ENCODE results near the gene DCUN1D2. TPM values are rescaled to one million over a fixed set of nuclear protein-coding genes. Genes with fewer than 3 reads are reported as not detected.
A peak's percentile ranks its signal among the peaks of the same experiment; 100 is the strongest.
"Not testable (repeated sequence)": the region's sequence is repeated elsewhere in the genome, so short reads cannot be mapped to it uniquely, and the experiment has no call there.

DCUN1D2 gene
- total and polyA plus RNA-seq, 3 experiments from 2014 or later = 8.8 to 16.8 (median 16.2) TPM

- DNase-seq = no peak
- Histone ChIP-seq H3K27ac (ENCODE audit: low read depth, low read length) (no peak overlapping the region), H3K4me1 (ENCODE audit: insufficient read depth, low read length) (no peaks in the 10 kb centered on the region), H3K4me3 (ENCODE audit: low read length) (no peak overlapping the region), H3K9me3 (ENCODE audit: low read length) (no peaks in the 10 kb centered on the region), H3K36me3 (ENCODE audit: insufficient read depth, low read length) (no peaks in the 10 kb centered on the region), H3K27me3 (ENCODE audit: insufficient read depth, low read length, poor library complexity, severe bottlenecking) (no peaks in the 10 kb centered on the region)
- Mint-ChIP-seq H3K9me3 (peaks cover 0 to 2% (median 0%) of the 10 kb centered on the region in 5 donors), H3K27me3 (no peaks in the 10 kb centered on the region), H3K4me3 (no peak overlapping the region), H3K27ac (peak overlapping the region in 1 of 8 donors; percentile 50), H3K4me1 (peaks cover 0 to 10% (median 0%) of the 10 kb centered on the region in 3 donors), H3K36me3 (peaks cover 3 to 8% (median 4%) of the 10 kb centered on the region in 3 donors)
- POLR2A ChIA-PET = no interaction called here
- CTCF ChIA-PET = no interaction called here
Observed at GRCh38 chr13:113442985-113443362, 47.5 kb downstream of the DCUN1D2 start.

- Mint-ChIP-seq H3K9me3 (peaks cover 0 to 2% (median 0%) of the 10 kb centered on the region in 5 donors), H3K27me3 (no peaks in the 10 kb centered on the region), H3K36me3 (peaks cover 3 to 8% (median 4%) of the 10 kb centered on the region in 3 donors), H3K27ac (no peak overlapping the region), H3K4me3 (no peak overlapping the region), H3K4me1 (peaks cover 0 to 10% (median 0%) of the 10 kb centered on the region in 3 donors)
- Histone ChIP-seq H3K36me3 (ENCODE audit: insufficient read depth, low read length) (no peaks in the 10 kb centered on the region), H3K9me3 (ENCODE audit: low read length) (no peaks in the 10 kb centered on the region), H3K4me3 (ENCODE audit: low read length) (no peak overlapping the region), H3K27ac (ENCODE audit: low read depth, low read length) (no peak overlapping the region), H3K27me3 (ENCODE audit: insufficient read depth, low read length, poor library complexity, severe bottlenecking) (no peaks in the 10 kb centered on the region), H3K4me1 (ENCODE audit: insufficient read depth, low read length) (no peaks in the 10 kb centered on the region)
- DNase-seq = no peak
- POLR2A ChIA-PET = no interaction called here
- CTCF ChIA-PET = no interaction called here
Observed at GRCh38 chr13:113442354-113442984, 48.0 kb downstream of the DCUN1D2 start.

- no peaks in the 10 kb centered on the region for H3K9me3 ChIP-seq (ENCODE audit: low read length)
- peaks cover 3 to 8% (median 4%) of the 10 kb centered on the region in 3 donors for H3K36me3 Mint-ChIP-seq
- no peaks in the 10 kb centered on the region for H3K27me3 ChIP-seq (ENCODE audit: insufficient read depth, low read length, poor library complexity, severe bottlenecking)
- peaks cover 0 to 10% (median 0%) of the 10 kb centered on the region in 3 donors for H3K4me1 Mint-ChIP-seq
- H3K4me1 ChIP-seq (ENCODE audit: insufficient read depth, low read length) = no peaks in the 10 kb centered on the region
- no peak for DNase-seq
- no peaks in the 10 kb centered on the region for H3K36me3 ChIP-seq (ENCODE audit: insufficient read depth, low read length)
- peaks cover 0 to 2% (median 0%) of the 10 kb centered on the region in 5 donors for H3K9me3 Mint-ChIP-seq
- no peak overlapping the region for H3K27ac ChIP-seq (ENCODE audit: low read depth, low read length)
- ChIA-PET CTCF (no interaction called here), POLR2A (no interaction called here)
- no peak overlapping the region for H3K4me3 Mint-ChIP-seq
- H3K4me3 ChIP-seq (ENCODE audit: low read length) = no peak overlapping the region
- H3K27ac Mint-ChIP-seq = peak overlapping the region in 1 of 8 donors; percentile 19
- H3K27me3 Mint-ChIP-seq = no peaks in the 10 kb centered on the region
Observed at GRCh38 chr13:113441661-113442060, 48.9 kb downstream of the DCUN1D2 start.

- H3K27me3 ChIP-seq (ENCODE audit: insufficient read depth, low read length, poor library complexity, severe bottlenecking) = no peaks in the 10 kb centered on the region
- ChIA-PET POLR2A (no interaction called here), CTCF (no interaction called here)
- H3K4me1 Mint-ChIP-seq = no peaks in the 10 kb centered on the region
- no peaks in the 10 kb centered on the region for H3K9me3 ChIP-seq (ENCODE audit: low read length)
- no peak overlapping the region for H3K4me3 ChIP-seq (ENCODE audit: low read length)
- no peaks in the 10 kb centered on the region for H3K27me3 Mint-ChIP-seq
- H3K9me3 Mint-ChIP-seq = peaks cover 0 to 2% (median 0%) of the 10 kb centered on the region in 5 donors
- H3K4me1 ChIP-seq (ENCODE audit: insufficient read depth, low read length) = no peaks in the 10 kb centered on the region
- DNase-seq = no peak
- H3K4me3 Mint-ChIP-seq = no peak overlapping the region
- no peaks in the 10 kb centered on the region for H3K36me3 ChIP-seq (ENCODE audit: insufficient read depth, low read length)
- peaks cover 0 to 2% (median under 1%) of the 10 kb centered on the region in 3 donors for H3K36me3 Mint-ChIP-seq
- no peak overlapping the region for H3K27ac ChIP-seq (ENCODE audit: low read depth, low read length)
- no peak overlapping the region for H3K27ac Mint-ChIP-seq
Observed at GRCh38 chr13:113437408-113438010, 53.0 kb downstream of the DCUN1D2 start.

- H3K4me3 ChIP-seq (ENCODE audit: low read length); CTCF ChIA-PET; H3K36me3 Mint-ChIP-seq; H3K27me3 ChIP-seq (ENCODE audit: insufficient read depth, low read length, poor library complexity, severe bottlenecking); H3K27ac ChIP-seq (ENCODE audit: low read depth, low read length); H3K9me3 Mint-ChIP-seq; H3K9me3 ChIP-seq (ENCODE audit: low read length); H3K27me3 Mint-ChIP-seq; POLR2A ChIA-PET; H3K4me3 Mint-ChIP-seq; H3K36me3 ChIP-seq (ENCODE audit: insufficient read depth, low read length); H3K27ac Mint-ChIP-seq; H3K4me1 Mint-ChIP-seq; H3K4me1 ChIP-seq (ENCODE audit: insufficient read depth, low read length): not testable (repeated sequence)
- DNase-seq = peak in 1 of 5 donors; percentile 26
Observed at GRCh38 chr13:113436866-113437265, 53.6 kb downstream of the DCUN1D2 start.

GRCh38 chr13:113435907-113436306, 54.6 kb downstream of the DCUN1D2 start:
- H3K27ac Mint-ChIP-seq; H3K4me1 Mint-ChIP-seq; POLR2A ChIA-PET; H3K9me3 Mint-ChIP-seq; H3K4me1 ChIP-seq (ENCODE audit: insufficient read depth, low read length); H3K4me3 ChIP-seq (ENCODE audit: low read length); H3K27me3 ChIP-seq (ENCODE audit: insufficient read depth, low read length, poor library complexity, severe bottlenecking); H3K27me3 Mint-ChIP-seq; H3K36me3 Mint-ChIP-seq; H3K36me3 ChIP-seq (ENCODE audit: insufficient read depth, low read length); H3K27ac ChIP-seq (ENCODE audit: low read depth, low read length); H3K4me3 Mint-ChIP-seq; H3K9me3 ChIP-seq (ENCODE audit: low read length); CTCF ChIA-PET: not testable (repeated sequence)
- DNase-seq = peak in 1 of 5 donors; percentile 42

GRCh38 chr13:113433391-113433916, 57.1 kb downstream of the DCUN1D2 start:
- H3K9me3 ChIP-seq (ENCODE audit: low read length) = no peaks in the 10 kb centered on the region
- no peak overlapping the region for H3K27ac ChIP-seq (ENCODE audit: low read depth, low read length)
- H3K4me1 Mint-ChIP-seq = no peaks in the 10 kb centered on the region
- no peaks in the 10 kb centered on the region for H3K27me3 ChIP-seq (ENCODE audit: insufficient read depth, low read length, poor library complexity, severe bottlenecking)
- H3K9me3 Mint-ChIP-seq = peaks cover 0 to 2% (median 0%) of the 10 kb centered on the region in 5 donors
- ChIA-PET CTCF (no interaction called here), POLR2A (no interaction called here)
- H3K4me3 ChIP-seq (ENCODE audit: low read length) = no peak overlapping the region
- H3K4me1 ChIP-seq (ENCODE audit: insufficient read depth, low read length) = no peaks in the 10 kb centered on the region
- DNase-seq = no peak
- no peaks in the 10 kb centered on the region for H3K36me3 Mint-ChIP-seq
- H3K36me3 ChIP-seq (ENCODE audit: insufficient read depth, low read length) = no peaks in the 10 kb centered on the region
- H3K27me3 Mint-ChIP-seq = no peaks in the 10 kb centered on the region
- no peak overlapping the region for H3K4me3 Mint-ChIP-seq
- H3K27ac Mint-ChIP-seq = no peak overlapping the region

- Mint-ChIP-seq H3K27ac (no peak overlapping the region), H3K27me3 (no peaks in the 10 kb centered on the region), H3K9me3 (peaks cover 0 to 2% (median 0%) of the 10 kb centered on the region in 5 donors), H3K4me1 (no peaks in the 10 kb centered on the region), H3K4me3 (no peak overlapping the region), H3K36me3 (no peaks in the 10 kb centered on the region)
- DNase-seq = no peak
- Histone ChIP-seq H3K9me3 (ENCODE audit: low read length) (no peaks in the 10 kb centered on the region), H3K4me1 (ENCODE audit: insufficient read depth, low read length) (no peaks in the 10 kb centered on the region), H3K4me3 (ENCODE audit: low read length) (no peak overlapping the region), H3K36me3 (ENCODE audit: insufficient read depth, low read length) (no peaks in the 10 kb centered on the region), H3K27me3 (ENCODE audit: insufficient read depth, low read length, poor library complexity, severe bottlenecking) (no peaks in the 10 kb centered on the region), H3K27ac (ENCODE audit: low read depth, low read length) (no peak overlapping the region)
- CTCF ChIA-PET = no interaction called here
- POLR2A ChIA-PET = no interaction called here
Observed at GRCh38 chr13:113432506-113433270, 57.8 kb downstream of the DCUN1D2 start.
